ENCODE results near the gene PTBP3.

- TF ChIP-seq CTCF (IDR thresholded peaks at IDR 0.05) (no peak), POLR2A (IDR thresholded peaks at IDR 0.05) (no peak)
These were observed 146.0 kb downstream of the PTBP3 start for GRCh38 chr9:112187404-112187803.
